A172 (cell line): ENCODE results near the gene KCNN2. TPM values are rescaled to one million over a fixed set of nuclear protein-coding genes. Genes with fewer than 3 reads are reported as not detected.

Experiments
- DNase-seq: peaks from one replicate; pipeline ENCODE4 v3.0.0-alpha.2; 2015; ENCODE audit warnings: low spot score
- total RNA-seq: library from RNA; depleted of rRNA; stranded (reverse); fragments of >200 nt; shearing (Covaris generic); gene quantifications from 2 replicates; pipeline ENCODE4 v1.2.3, GENCODE V29; 2014

KCNN2 gene
- total RNA-seq, 1 experiment from 2014 or later: not detected

DNA sequence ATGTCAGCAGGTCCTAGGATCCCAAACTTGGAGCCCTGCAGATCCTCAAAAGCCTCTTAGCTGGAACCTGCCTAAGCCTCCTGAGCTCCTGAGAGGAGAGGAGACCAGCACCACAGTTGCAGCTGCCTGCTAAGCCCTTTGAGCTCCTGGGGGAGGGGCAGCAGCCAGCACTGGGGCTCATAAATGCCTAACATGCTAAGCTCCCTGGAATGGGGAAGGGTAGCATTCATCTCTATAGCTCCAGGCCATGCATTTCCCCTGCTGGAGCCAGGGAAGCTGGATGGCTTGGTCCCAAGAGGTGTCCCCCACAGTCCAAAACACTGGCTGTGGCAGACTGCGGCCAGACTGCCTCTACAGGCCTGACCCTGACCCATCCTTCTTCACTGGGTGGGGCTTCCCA, 182.7 kb downstream of the KCNN2 start:
- DNase-seq: no peak
